ENCODE measurements around the gene RAF1. TPM values are rescaled to one million over a fixed set of nuclear protein-coding genes. Genes with fewer than 3 reads are reported as not detected.

Gene RAF1
- total and polyA plus RNA-seq, 9 of the 15 experiments (the other 6 are each of a cell fraction or from before 2014, with no cell fraction given), result 28.0 to 183 (median 85.6) TPM

GRCh38 chr3:12612514-12613226, 51.2 kb downstream of the RAF1 start (continued):
- TF ChIP-seq ZBTB40 (IDR thresholded peaks at IDR 0.05), result no peak
- no peak for TF ChIP-seq ZBTB40 (CRISPR knock-in tag; IDR thresholded peaks at IDR 0.05)
- TF ChIP-seq FOXA3 (CRISPR knock-in tag; conservative IDR thresholded peaks at IDR 0.05 in 1 of 2, IDR thresholded peaks at IDR 0.05 in 1 of 2), result no peak
- no peak for TF ChIP-seq MAZ (CRISPR knock-in tag; conservative IDR thresholded peaks at IDR 0.05 in 1 of 2, IDR thresholded peaks at IDR 0.05 in 1 of 2)
- TF ChIP-seq, protein P1, sequence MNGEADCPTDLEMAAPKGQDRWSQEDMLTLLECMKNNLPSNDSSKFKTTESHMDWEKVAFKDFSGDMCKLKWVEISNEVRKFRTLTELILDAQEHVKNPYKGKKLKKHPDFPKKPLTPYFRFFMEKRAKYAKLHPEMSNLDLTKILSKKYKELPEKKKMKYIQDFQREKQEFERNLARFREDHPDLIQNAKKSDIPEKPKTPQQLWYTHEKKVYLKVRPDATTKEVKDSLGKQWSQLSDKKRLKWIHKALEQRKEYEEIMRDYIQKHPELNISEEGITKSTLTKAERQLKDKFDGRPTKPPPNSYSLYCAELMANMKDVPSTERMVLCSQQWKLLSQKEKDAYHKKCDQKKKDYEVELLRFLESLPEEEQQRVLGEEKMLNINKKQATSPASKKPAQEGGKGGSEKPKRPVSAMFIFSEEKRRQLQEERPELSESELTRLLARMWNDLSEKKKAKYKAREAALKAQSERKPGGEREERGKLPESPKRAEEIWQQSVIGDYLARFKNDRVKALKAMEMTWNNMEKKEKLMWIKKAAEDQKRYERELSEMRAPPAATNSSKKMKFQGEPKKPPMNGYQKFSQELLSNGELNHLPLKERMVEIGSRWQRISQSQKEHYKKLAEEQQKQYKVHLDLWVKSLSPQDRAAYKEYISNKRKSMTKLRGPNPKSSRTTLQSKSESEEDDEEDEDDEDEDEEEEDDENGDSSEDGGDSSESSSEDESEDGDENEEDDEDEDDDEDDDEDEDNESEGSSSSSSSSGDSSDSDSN (IDR thresholded peaks at IDR 0.05; ENCODE audit: borderline replicate concordance in 1 of 2, low read depth in 2 of 2, low read length in 2 of 2), result no peak
- no peak for TF ChIP-seq DMBX1 (CRISPR knock-in tag; IDR thresholded peaks at IDR 0.05; ENCODE audit: borderline replicate concordance)
- no peak for TF ChIP-seq ZNF609 (CRISPR knock-in tag; IDR thresholded peaks at IDR 0.05; ENCODE audit: borderline replicate concordance)

Data from K562 (cell line).